ENCODE results near the gene DAGLA. TPM values are rescaled to one million over a fixed set of nuclear protein-coding genes. Genes with fewer than 3 reads are reported as not detected.

Gene DAGLA
- total and polyA plus RNA-seq, 2 of the 13 experiments (the other 11 are each of a cell fraction or from before 2014, with no cell fraction given): 2.6 to 3.9 TPM

- TF ChIP-seq ATRX (CRISPR knock-in tag; IDR thresholded peaks at IDR 0.05; ENCODE audit: borderline replicate concordance): no peak
- TF ChIP-seq JUN (CRISPR knock-in tag; IDR thresholded peaks at IDR 0.05): no peak
- TF ChIP-seq ADNP (CRISPR knock-in tag; IDR thresholded peaks at IDR 0.05): no peak
- TF ChIP-seq SMARCE1 (IDR thresholded peaks at IDR 0.05; ENCODE audit: borderline replicate concordance): no peak
- TF ChIP-seq RBAK (CRISPR knock-in tag; IDR thresholded peaks at IDR 0.05): 0 out of 2 replicates have a peak, but pooled peaks have one; percentile 4
- no peak for TF ChIP-seq ZNF224 (CRISPR knock-in tag; IDR thresholded peaks at IDR 0.05)
- TF ChIP-seq MXD1 (CRISPR knock-in tag; IDR thresholded peaks at IDR 0.05): no peak
- TF ChIP-seq ZSCAN12 (CRISPR knock-in tag; IDR thresholded peaks at IDR 0.05): no peak
- peak; percentile 21 for TF ChIP-seq MAX (IDR thresholded peaks at IDR 0.05)
- TF ChIP-seq SP5 (CRISPR knock-in tag; IDR thresholded peaks at IDR 0.05; ENCODE audit: borderline replicate concordance, low read depth): peak; percentile 34; the same call in 1 of the 2 replicates
- no peak for TF ChIP-seq ZNF451 (CRISPR knock-in tag; IDR thresholded peaks at IDR 0.05)
- no peak for TF ChIP-seq ZKSCAN1 (IDR thresholded peaks at IDR 0.05; ENCODE audit: low read length)
- no peak for TF ChIP-seq ZFP82 (CRISPR knock-in tag; IDR thresholded peaks at IDR 0.05; ENCODE audit: borderline replicate concordance)
- peak; percentile 87 for TF ChIP-seq ERF (CRISPR knock-in tag; IDR thresholded peaks at IDR 0.05)
- TF ChIP-seq FOXA3 (CRISPR knock-in tag; IDR thresholded peaks at IDR 0.05): peak; percentile 74
- TF ChIP-seq CENPX (CRISPR knock-in tag; IDR thresholded peaks at IDR 0.05): no peak
- no peak for TF ChIP-seq ZHX2 (IDR thresholded peaks at IDR 0.05; ENCODE audit: low read depth)
- no peak for TF ChIP-seq ZHX2 (CRISPR knock-in tag; IDR thresholded peaks at IDR 0.05; ENCODE audit: borderline replicate concordance)
- TF ChIP-seq DR1 (CRISPR knock-in tag; IDR thresholded peaks at IDR 0.05): peak; percentile 38; the same call in 1 of the 2 replicates
- TF ChIP-seq PATZ1 (CRISPR knock-in tag; IDR thresholded peaks at IDR 0.05): peak; percentile 99
- TF ChIP-seq BATF2 (CRISPR knock-in tag; IDR thresholded peaks at IDR 0.05): no peak
- no peak for TF ChIP-seq DNMT1 (CRISPR knock-in tag; IDR thresholded peaks at IDR 0.05)
- TF ChIP-seq ZNF776 (CRISPR knock-in tag; IDR thresholded peaks at IDR 0.05): peak; percentile 58; the same call in 1 of the 2 replicates
These were observed 89.2 kb downstream of the DAGLA start (continued) for GRCh38 chr11:61769169-61769920.
